HepG2 (cell line): Measurements from ENCODE around the gene POLRMT. TPM values are rescaled to one million over a fixed set of nuclear protein-coding genes. Genes with fewer than 3 reads are reported as not detected.

Source experiments
- ARID4A ChIP-seq: sonication (generic); formaldehyde crosslinking; IDR thresholded peaks from 2 replicates; pipeline ENCODE4 v1.5.0; 2020; ENCODE audit warnings: mild to moderate bottlenecking, missing genetic modification reagents, borderline replicate concordance
- ATAD3A ChIP-seq: sonication (generic); formaldehyde crosslinking; IDR thresholded peaks from 2 replicates; pipeline ENCODE4 v1.4.0; 2020; ENCODE audit warnings: missing genetic modification reagents
- DDIT3 ChIP-seq: sonication (generic); formaldehyde crosslinking; IDR thresholded peaks from 2 replicates; pipeline ENCODE4 v1.4.0; 2020; ENCODE audit warnings: mild to moderate bottlenecking, missing genetic modification reagents
- E2F1 ChIP-seq: sonication (generic); formaldehyde crosslinking; IDR thresholded peaks from 2 replicates; pipeline ENCODE4 v1.5.0; 2020; ENCODE audit warnings: missing genetic modification reagents
- EP300 ChIP-seq, 3 experiments: sonication (generic) in 1 of 3; formaldehyde crosslinking in 1 of 3; IDR thresholded peaks; 2 replicates each; pipeline versions ENCODE4 v1.5.1 to v1.6.1; 2011 to 2020; ENCODE audit warnings: low read depth in 2 of 3, low read length in 2 of 3, borderline replicate concordance in 1 of 3, improper control_type of control experiment in 1 of 3, mild to moderate bottlenecking in 1 of 3, missing genetic modification reagents in 1 of 3, moderate library complexity in 1 of 3
- THAP7 ChIP-seq: sonication (generic); formaldehyde crosslinking; IDR thresholded peaks from 2 replicates; pipeline ENCODE4 v1.8.1; 2023; ENCODE audit warnings: mild to moderate bottlenecking, missing genetic modification reagents
- ZMAT5 ChIP-seq: sonication (generic); formaldehyde crosslinking; IDR thresholded peaks from 2 replicates; pipeline ENCODE4 v1.5.0; 2020; ENCODE audit warnings: mild to moderate bottlenecking, low read depth, missing genetic modification reagents, borderline replicate concordance
- ZNF234 ChIP-seq: sonication (generic); formaldehyde crosslinking; conservative IDR thresholded peaks from 2 replicates; pipeline ENCODE4 v1.5.1; 2020; ENCODE audit warnings: mild to moderate bottlenecking, missing genetic modification reagents
- ZNF253 ChIP-seq: sonication (generic); formaldehyde crosslinking; IDR thresholded peaks from 2 replicates; pipeline ENCODE4 v1.8.0; 2022; ENCODE audit warnings: mild to moderate bottlenecking, missing genetic modification reagents, borderline replicate concordance
- ZNF280B ChIP-seq: sonication (generic); formaldehyde crosslinking; IDR thresholded peaks from 2 replicates; pipeline ENCODE4 v1.5.0; 2020; ENCODE audit warnings: missing genetic modification reagents, mild to moderate bottlenecking, borderline replicate concordance
- ZNF337 ChIP-seq: sonication (generic); formaldehyde crosslinking; IDR thresholded peaks from 2 replicates; pipeline ENCODE4 v1.5.1; 2020; ENCODE audit warnings: missing genetic modification reagents, low read depth, mild to moderate bottlenecking, borderline replicate concordance
- ZNF484 ChIP-seq: sonication (generic); formaldehyde crosslinking; IDR thresholded peaks from 2 replicates; pipeline ENCODE4 v1.5.1; 2020; ENCODE audit warnings: mild to moderate bottlenecking, low read depth, missing genetic modification reagents, borderline replicate concordance
- ZNF572 ChIP-seq: sonication (generic); formaldehyde crosslinking; IDR thresholded peaks from 2 replicates; pipeline ENCODE4 v1.5.1; 2020; ENCODE audit warnings: mild to moderate bottlenecking, missing genetic modification reagents
- ZNF660 ChIP-seq: sonication (generic); formaldehyde crosslinking; IDR thresholded peaks from 2 replicates; pipeline ENCODE4 v1.5.1; 2020; ENCODE audit warnings: mild to moderate bottlenecking, low read depth, missing genetic modification reagents, borderline replicate concordance
- ZNF784 ChIP-seq: sonication (generic); formaldehyde crosslinking; IDR thresholded peaks from 2 replicates; pipeline ENCODE4 v1.5.1; 2020; ENCODE audit warnings: missing genetic modification reagents, mild to moderate bottlenecking, borderline replicate concordance
- polyA plus RNA-seq, 8 experiments: library from polyadenylated mRNA; depleted of rRNA in 3 of 8; stranded (reverse) in 7 of 8; unstranded in 1 of 8; fragments of >200 nt; fragmentation: Illumina TruSeq in 4 of 8; extraction: Trizol in 4 of 8; gene quantifications; 2 replicates each; pipeline versions ENCODE4 v1.2.1 to v1.2.3, GENCODE V29; 2011 to 2016; ENCODE audit warnings: low read depth in 4 of 8, missing spikeins in 1 of 8, mixed read lengths in 1 of 8; ENCODE audit not compliant: insufficient read depth in 1 of 8
- total RNA-seq, 5 experiments: library from RNA; depleted of rRNA; stranded (reverse); fragments of >200 nt; fragmentation: Illumina TruSeq; extraction: Trizol; gene quantifications; 2 replicates each; pipeline ENCODE4 v1.2.3, GENCODE V29; 2016; ENCODE audit warnings: low read depth in 1 of 5

Gene POLRMT
- total and polyA plus RNA-seq, 2 of the 13 experiments (the other 11 are each of a cell fraction or from before 2014, with no cell fraction given), result 78.0 to 101 TPM

- TF ChIP-seq ZNF253 (no peak), EP300 (IDR thresholded peaks at IDR 0.05; ENCODE audit: low read depth in 2 of 2, low read length in 2 of 2) (no peak; a peak in 1 of 4 replicates), EP300 (CRISPR knock-in tag; IDR thresholded peaks at IDR 0.05; ENCODE audit: borderline replicate concordance) (no peak), E2F1 (CRISPR knock-in tag) (no peak), ZNF660 (CRISPR knock-in tag) (no peak), THAP7 (CRISPR knock-in tag) (peak; percentile 44; the same call in 1 of the 2 replicates), ZNF337 (CRISPR knock-in tag) (no peak), ZNF484 (no peak), ZNF280B (no peak), ZNF784 (CRISPR knock-in tag) (no peak), ZMAT5 (no peak), ARID4A (CRISPR knock-in tag) (peak; percentile 53; the same call in 1 of the 2 replicates), DDIT3 (CRISPR knock-in tag) (no peak), ZNF234 (no peak), ZNF572 (CRISPR knock-in tag) (no peak), ATAD3A (CRISPR knock-in tag) (no peak)
Measured at GRCh38 chr19:662962-663681, 29.8 kb upstream of the POLRMT start, which contains the start of gene RNF126 (continued).
